C4-2B (cell line): Measurements from ENCODE around the gene CLMP.

Experiments
- ZFX ChIP-seq: fragments of 450-650 bp; IDR thresholded peaks from 2 replicates; pipeline ENCODE4 v1.6.1; 2017
- TF ChIP-seq, protein P1 (sequence below): fragments of 450-650 bp; conservative IDR thresholded peaks from 2 replicates; pipeline ENCODE4 v1.5.1; 2017; ENCODE audit warnings: mild to moderate bottlenecking

GRCh38 chr11:123235117-123235655 is 40.1 kb upstream of the CLMP start:
- TF ChIP-seq, protein P1, sequence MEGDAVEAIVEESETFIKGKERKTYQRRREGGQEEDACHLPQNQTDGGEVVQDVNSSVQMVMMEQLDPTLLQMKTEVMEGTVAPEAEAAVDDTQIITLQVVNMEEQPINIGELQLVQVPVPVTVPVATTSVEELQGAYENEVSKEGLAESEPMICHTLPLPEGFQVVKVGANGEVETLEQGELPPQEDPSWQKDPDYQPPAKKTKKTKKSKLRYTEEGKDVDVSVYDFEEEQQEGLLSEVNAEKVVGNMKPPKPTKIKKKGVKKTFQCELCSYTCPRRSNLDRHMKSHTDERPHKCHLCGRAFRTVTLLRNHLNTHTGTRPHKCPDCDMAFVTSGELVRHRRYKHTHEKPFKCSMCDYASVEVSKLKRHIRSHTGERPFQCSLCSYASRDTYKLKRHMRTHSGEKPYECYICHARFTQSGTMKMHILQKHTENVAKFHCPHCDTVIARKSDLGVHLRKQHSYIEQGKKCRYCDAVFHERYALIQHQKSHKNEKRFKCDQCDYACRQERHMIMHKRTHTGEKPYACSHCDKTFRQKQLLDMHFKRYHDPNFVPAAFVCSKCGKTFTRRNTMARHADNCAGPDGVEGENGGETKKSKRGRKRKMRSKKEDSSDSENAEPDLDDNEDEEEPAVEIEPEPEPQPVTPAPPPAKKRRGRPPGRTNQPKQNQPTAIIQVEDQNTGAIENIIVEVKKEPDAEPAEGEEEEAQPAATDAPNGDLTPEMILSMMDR, result peak; percentile 89
- TF ChIP-seq ZFX, result no peak
